GM18867 (cell line): ENCODE data around the gene TRIM14.

Experiments
- ATAC-seq: cut with Tn5 transposase; IDR thresholded peaks from one replicate; pipeline ENCODE4 v1.9.1; 2021; ENCODE audit warnings: mild to moderate bottlenecking, moderate library complexity; ENCODE audit not compliant: unreplicated experiment

TRIM14 gene, protein sequence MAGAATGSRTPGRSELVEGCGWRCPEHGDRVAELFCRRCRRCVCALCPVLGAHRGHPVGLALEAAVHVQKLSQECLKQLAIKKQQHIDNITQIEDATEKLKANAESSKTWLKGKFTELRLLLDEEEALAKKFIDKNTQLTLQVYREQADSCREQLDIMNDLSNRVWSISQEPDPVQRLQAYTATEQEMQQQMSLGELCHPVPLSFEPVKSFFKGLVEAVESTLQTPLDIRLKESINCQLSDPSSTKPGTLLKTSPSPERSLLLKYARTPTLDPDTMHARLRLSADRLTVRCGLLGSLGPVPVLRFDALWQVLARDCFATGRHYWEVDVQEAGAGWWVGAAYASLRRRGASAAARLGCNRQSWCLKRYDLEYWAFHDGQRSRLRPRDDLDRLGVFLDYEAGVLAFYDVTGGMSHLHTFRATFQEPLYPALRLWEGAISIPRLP

DNA sequence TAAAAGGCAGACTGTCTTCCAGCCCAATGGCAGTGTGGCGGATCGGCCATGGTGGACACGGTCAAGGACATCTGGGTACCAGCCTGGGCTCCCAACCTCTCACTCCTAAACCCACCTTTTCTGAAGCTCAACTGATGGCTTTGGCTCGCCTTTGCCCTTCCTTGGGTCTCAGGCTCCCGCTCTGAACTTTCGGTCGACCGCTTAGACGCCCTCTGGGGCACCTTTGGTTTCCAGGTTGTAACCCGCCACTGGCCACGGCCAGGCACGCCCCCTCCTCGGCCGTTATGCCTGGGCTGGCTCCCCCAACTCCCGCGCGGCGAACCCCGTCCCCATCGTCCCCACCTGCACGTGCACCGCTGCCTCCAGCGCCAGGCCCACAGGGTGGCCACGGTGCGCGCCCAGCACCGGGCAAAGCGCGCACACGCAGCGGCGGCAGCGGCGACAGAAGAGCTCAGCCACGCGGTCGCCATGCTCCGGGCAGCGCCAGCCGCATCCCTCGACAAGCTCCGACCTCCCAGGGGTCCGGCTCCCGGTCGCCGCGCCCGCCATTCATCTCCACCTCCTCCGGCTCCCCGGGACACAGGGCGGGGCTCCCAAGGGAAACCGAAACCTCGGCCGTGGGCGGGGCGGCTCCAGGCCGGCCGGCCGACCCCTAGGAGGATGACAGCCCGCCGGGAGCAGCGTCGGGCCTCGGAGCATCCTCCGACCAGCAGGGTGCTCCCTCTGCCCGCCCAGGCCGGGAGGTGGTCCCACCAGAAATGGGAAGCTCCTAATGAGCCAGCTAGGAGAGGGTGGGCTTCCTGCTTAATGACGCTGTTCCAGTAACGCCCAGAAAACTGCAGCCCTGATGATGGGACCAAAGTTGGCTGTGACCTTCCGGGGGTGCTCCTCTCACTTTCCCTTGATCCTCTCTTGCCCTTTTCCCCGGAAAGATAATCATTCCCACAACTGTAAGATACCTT is at the start of gene TRIM14:
Gene TRIM14 (minus strand): TSS at position 583 of the 962 bp plus-strand sequence. CDS start 34 bp downstream, at position 549.
- ATAC-seq = peak; percentile 63

DNA sequence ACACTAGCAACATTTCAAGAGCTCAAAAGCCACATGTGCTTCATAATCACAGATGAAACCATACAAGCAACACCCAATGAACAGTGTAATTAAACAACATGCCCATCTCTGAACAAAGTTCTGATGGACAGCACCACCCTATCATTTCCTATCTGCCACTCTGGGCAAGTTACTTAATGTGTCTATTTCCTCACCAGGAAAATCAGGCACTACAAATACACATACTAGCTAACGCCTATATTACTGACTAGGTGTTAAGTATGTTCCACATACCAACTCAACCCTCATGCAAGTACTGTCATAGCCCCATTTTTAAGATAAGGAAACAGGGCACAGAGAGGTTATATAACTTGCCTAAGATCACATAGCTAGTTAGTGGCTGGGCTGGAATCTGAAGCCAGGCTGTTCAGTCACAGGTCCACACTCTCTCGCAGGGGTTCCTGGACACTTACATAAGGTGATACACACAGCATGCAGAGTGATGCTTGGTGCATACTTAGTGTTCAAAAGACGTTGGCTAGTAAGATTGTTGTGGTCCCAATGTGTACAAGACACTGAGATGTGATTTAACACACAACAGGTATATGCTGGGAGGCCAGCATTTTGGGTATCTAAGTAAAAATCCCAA is 49.2 kb upstream of the TRIM14 start:
- no peak for ATAC-seq

DNA sequence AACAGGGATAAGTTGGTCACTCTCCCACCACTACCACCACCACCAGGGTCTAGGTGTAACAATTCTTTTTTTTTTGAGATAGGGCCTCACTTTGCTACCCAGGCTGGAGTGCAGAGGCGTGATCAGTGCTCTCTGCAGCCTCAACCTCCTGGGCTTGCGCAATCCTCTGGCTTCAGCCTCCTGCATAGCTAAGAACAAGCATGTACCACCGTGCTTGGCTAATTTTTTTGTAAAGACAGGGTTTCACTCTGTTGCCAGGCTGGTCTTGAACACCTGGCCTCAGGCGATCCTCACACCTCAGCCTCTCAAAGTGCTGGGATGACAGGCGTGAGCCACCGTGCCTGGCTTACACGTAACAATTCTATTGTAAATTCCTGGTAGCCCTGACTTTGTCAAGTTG is 45.9 kb upstream of the TRIM14 start:
- no peak for ATAC-seq

DNA sequence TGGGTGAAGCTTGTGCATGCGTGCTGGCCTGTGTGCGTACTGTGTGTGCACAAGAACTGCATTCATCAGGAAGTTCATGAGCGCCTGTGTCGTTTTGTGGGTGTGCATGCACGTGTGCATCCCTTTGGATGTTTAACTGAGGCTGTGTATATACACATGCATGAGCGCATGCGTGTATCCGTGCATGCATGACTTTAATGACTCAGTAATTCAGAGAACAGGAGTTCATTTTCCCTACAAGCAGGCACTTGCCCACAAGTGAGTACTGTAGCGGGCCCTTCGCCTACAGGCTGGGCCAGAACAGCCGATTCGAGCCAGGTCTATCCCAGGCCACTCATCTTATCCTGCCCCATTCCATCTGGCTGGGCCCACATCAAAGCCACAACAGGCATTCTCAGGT is 43.6 kb upstream of the TRIM14 start:
- ATAC-seq = no peak

DNA sequence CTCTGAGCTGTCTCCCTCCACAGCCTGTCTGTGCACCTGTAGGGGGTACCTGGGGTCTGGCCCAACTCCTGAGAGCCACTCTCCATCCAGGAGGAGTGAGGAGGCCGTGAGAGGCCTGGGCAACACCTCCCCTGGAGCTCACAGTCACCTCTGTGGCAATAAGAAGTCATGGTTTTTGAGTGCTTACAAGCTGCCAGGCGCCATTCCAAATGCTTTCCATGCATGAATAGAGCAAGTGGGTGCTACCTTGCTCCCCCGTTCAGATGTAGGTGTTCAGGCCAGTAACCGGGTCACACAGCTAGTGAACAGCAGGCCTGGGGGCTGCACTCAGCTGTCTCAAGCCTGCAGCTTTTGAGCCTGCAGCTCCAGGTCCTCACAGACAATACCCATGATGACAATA is 42.8 kb upstream of the TRIM14 start:
- no peak for ATAC-seq

DNA sequence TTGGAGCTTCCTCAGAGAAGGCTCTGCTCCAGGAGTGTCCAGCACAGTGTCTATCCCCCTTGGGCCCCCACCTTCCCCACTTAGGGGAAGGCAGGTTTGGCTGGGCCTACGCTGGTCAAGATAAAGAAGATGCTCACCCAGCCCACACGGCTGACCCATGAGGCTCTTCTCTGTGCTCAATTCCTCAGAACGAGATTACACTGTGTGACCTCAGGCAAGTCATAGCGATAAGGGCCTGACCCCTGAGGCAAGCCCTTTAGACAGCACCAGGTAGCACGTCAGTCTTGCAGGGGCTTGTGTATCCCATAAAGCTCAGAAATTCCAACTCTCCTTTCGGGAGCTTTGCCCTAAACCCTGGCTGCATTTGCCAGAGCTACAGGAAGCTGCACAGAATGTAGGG is 40.8 kb upstream of the TRIM14 start:
- no peak for ATAC-seq

DNA sequence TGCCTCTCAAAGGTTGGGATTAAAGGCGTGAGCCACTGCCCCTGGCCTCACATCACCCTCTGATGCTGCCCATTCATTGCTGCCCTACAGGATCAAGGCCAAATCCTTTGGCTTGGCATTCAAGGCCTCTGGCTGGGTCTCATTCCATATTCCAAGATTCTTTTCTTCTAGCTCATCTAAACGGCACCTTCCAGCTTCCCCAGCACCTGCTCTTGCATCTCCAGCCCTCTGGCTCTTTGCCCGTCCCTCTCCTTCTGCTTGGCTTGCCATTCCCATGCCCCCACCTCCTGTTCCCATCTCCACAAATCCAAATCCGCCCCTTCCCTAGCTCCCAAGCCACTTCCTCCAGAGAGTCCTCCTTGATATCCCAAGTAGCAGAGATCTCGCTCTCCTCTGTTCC is 40.3 kb upstream of the TRIM14 start:
- ATAC-seq = no peak

DNA sequence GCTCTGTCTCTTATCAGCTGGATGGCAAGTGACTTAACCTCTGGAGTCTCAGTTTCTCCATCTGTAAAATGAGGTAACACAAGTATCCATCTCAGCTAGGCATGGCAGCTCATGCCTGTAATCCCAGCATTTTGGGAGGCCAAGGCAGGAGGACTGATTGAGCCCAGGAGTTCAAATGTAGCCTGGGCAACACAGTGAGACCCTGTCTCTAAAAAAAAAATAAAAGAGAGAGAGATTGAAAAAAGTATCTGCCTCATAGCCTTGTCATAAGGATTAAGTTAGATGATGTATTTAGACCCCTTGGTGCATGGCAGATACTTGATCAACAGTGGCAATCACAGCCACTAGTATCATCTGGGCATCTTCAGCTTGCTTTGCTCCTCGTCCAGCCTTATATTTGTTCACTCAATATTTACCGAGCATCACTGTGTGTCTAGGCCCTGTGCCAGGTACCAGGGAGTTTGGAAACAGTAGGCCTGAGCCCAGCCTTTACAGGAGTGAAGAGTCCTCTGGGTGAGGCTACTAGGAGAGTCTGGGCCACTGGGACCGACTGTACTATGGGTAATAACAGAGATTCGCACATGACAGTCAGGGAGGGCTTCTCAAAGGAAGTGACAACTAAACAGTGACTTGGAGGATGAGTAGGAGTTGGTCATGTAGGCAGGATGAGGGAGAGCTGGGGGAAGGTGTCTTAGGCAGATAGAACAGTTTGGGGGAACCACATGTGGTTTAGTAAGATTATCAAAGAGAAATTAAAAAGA is 39.2 kb upstream of the TRIM14 start:
- ATAC-seq = no peak

DNA sequence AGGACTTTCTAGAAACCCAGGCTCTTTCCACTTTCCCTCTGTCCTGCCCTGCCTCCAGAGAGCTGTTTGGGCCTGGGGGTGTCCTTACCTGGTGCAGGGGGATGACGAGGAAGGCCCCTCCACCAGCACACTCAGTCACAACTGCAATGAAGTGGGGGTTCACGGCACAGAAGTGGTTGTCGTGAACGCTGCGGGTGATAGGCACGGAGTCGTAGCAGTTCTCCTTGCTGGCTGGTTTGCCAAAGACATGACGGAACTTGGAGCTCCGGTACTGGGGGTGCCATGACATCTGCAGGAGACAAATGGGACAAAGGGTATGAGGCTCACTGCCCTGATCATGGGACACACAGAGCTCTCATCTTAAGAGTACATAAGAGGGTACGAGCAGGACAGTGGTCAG is 38.4 kb upstream of the TRIM14 start:
- ATAC-seq = no peak

DNA sequence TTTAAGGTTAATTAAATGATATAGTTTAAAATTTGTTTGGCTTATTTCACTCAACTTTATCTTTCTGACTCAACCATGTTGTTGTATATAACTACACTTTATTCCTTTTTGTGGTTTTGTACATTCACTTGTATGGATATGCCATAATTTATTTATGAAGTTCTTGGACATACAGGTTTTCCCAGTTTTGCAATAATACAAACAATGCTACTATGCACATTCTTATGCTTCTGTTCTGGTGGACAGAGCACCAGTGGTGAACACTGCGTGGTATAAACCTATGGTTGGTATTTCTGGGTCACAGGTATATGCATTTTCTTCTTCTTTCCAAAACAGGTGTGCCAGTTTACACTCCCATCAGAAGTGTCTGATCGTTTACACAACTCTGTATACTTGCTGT is 35.7 kb upstream of the TRIM14 start:
- ATAC-seq = no peak

DNA sequence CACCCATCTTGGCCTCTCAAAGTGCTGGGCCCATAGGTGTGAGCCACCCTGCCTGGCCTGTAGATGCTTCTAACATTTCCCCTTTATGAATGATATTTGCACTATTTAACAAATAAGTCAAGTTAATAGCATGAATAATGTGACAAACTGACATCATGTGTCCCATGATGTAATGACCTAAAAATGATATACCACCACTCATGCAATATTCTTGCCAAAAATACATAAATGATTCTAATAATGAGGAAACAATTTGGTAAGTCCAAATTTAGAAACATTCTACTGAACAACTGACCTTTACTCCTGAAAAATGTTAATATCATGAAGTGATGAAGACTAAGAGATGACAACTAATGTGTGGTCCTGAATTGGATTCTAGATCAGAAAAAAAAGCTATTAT is 33.5 kb upstream of the TRIM14 start:
- ATAC-seq = no peak

DNA sequence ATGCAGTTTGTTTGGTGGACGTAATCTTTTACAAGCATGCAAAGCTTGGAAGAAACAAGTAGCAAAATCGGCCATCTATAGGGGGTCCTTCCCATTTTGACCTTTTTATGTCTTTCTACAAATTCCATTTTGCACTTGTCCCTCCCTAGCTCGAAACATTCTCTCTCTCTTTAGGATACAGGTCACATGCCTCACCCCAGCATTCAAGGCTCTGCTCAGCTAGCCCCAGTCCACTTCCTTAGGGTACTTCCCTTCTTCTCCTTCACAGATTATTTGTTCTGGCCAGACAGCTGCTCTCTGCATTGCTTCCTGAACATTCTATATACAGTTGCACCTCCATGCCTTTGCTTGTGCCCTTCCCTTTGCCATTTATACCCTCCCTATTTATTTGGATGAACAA is 31.7 kb upstream of the TRIM14 start:
- ATAC-seq = no peak

DNA sequence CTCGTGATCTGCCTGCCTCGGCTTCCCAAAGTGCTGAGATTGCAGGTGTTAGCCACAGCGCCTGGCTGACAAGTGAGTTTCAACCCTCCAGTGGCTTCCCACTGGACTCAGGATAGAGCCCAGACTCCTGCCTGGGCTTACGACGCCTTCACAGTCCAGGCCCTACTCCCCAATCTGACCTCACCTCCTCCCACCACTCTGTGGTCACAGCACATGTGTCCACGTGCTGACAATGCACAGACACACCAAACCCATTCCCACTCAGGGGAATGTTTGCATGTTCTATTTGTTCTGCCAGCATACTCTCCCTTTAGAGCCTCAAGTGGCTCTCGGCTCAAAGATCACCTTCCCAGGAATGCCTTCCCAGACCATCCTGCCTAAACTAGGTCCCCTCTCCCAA is 31.1 kb upstream of the TRIM14 start:
- no peak for ATAC-seq

DNA sequence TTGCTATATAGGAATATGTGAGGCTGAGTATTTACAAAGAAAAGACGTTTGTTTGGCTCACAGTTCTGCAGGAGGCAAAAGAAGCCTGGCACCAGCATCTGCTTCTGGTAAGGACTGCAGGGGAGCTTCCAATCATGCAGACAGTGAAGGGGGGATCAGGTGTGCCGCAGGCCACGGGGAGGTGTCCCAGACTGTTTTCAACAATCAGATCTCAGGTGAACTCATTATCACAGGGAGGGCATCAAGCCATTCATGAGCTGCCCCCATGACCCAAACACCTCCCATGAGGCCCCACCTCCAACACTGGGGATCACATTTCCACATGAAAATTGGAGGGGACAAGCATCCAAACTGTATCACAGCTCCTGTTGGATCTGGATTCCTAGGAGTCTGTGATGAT is 30.4 kb upstream of the TRIM14 start:
- no peak for ATAC-seq

DNA sequence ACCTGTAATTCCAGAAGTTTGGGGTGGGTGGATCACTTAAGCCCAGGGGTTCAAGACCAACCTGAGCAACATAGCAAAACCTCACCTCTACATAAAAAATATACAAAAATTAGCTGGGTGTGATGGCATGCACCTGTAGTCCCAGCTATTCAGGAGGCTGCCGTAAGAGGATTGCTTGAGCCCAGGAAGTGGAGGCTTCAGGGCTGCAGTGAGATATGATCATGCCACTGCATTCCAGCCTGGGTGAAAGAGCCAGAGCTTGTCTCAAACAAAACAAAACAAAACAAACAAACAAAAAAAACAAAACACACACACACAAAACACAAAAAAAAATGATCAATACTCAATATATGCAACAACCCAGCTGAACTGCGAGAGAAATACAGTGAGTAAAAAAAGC is 29.5 kb upstream of the TRIM14 start:
- ATAC-seq = no peak

DNA sequence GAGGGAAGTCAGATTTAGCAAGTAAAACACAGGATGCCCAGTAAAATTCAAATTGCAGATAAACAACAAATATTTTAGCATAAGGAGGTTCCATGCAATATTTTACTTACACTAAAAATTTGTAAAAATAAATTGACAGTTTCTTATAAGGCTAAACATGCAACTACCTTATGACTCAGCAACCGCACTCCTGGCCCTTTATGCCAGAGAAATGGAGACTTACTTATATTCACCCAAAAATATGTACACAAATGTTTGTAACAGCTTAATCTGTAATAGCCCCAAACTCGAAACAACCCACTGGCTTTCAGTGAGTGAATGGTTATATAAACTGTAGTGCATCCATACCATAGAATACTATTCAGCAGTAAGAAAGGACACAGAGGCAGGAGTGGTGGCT is 28.6 kb upstream of the TRIM14 start:
- no peak for ATAC-seq

DNA sequence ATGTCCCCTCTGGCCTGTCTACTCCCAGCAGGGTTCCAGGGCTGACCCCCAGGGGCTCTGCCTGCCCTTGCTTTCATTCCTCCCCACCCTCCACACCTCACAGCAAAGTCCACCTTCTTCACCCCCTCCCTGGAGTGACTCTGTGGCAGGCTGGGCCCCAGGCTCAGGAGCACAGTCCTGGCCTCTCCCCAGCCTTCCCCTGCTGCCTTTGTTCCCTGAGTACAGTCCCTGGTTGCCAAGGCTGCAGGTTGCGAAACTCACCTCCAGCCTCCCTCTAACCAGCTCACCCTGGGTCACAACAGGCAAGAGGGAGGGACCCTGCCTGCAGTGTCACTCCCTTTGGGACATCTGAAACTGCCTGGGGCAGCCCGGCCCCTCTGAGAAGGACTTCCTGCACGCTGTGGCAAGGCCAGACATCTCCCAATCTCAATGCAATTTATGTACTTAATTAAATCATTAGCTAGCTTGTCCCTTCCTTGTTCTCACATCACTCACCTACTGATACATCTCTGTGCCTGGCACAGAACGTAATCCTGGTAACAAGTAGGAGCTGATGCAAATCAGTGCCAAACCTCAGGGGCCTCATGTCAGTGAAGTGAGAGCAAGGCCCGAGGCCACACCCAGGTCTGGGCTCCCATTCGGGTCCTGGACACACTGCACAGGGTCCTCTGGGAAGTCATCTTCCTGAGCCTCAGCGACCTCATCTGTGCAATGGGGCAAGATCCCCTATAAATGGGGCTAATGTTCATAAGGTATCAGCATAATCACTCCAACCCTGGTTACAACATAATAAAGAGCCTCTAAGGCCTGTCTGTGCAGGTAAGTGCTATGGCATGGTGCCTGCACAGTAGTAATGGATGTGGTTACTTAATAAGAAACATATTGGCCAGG is 27.3 kb upstream of the TRIM14 start:
- ATAC-seq = peak; percentile 61

DNA sequence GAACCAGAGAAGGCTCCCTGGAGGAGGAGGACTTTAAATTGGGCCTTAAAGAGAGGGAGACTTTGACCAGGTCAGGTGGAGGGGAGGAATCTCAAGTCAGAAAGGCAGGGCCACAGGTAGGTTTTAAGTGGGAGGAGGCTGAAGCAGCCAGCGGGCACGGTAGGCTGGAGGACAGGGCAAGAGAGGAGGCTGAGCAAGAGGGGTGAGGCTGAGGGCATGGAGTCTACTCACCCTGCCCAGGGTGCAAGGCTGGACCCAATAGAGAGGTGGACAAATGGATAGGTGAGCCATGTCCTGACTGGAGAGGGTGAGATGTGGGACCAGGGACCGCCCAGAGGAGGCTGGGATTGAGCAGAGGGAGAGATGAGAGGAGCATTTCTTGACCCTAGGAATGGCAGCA is 25.6 kb upstream of the TRIM14 start:
- ATAC-seq = no peak

DNA sequence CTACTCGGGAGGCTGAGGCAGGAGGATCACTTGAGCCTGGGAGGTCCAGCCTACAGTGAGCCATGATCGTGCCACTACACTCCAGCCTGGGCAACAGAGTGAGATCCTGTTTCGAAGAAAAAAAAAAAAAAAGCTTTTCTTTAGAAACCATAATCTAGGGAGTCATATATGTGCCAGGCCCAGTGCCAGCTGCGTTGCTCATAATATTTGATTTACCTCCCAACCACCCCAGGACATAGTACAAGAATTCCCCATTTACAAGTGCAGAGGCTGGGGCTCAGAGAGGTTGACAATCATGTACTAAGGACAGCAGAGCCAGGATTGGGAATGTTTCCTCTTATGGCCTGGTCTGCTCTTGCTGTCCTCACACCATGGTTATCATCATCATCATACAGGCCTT is 25.1 kb upstream of the TRIM14 start:
- no peak for ATAC-seq
